Activated naive CD8-positive, alpha-beta T cell treated with anti-CD3 and anti-CD28 coated beads, Interleukin-2, amount 50 U/mL, for 24 hours (primary cell): ENCODE data around the gene OBI1.

Experiments
- ATAC-seq: fragments of 150-1000 bp; cut with Tn5 transposase; one replicate; pipeline ENCODE4 v1.10.0; 2021
- DNase-seq: peaks from one replicate; pipeline ENCODE4 v3.0.0; 2021
- H3K27ac Mint-ChIP-seq: one replicate; pipeline ENCODE4 v1.8.0; 2021; ENCODE audit warnings: mild to moderate bottlenecking, mixed read lengths
- H3K27me3 Mint-ChIP-seq: one replicate; pipeline ENCODE4 v1.8.0; 2021; ENCODE audit warnings: mixed read lengths
- H3K36me3 Mint-ChIP-seq: one replicate; pipeline ENCODE4 v1.8.0; 2021; ENCODE audit warnings: low read depth, mixed read lengths
- H3K4me1 Mint-ChIP-seq: one replicate; pipeline ENCODE4 v1.8.0; 2021; ENCODE audit warnings: mixed read lengths
- H3K4me3 Mint-ChIP-seq: one replicate; pipeline ENCODE4 v1.8.0; 2021; ENCODE audit warnings: mild to moderate bottlenecking, moderate library complexity, mixed read lengths
- H3K9me3 Mint-ChIP-seq: one replicate; pipeline ENCODE4 v1.8.0; 2021; ENCODE audit warnings: mixed read lengths

The OBI1 gene

DNA sequence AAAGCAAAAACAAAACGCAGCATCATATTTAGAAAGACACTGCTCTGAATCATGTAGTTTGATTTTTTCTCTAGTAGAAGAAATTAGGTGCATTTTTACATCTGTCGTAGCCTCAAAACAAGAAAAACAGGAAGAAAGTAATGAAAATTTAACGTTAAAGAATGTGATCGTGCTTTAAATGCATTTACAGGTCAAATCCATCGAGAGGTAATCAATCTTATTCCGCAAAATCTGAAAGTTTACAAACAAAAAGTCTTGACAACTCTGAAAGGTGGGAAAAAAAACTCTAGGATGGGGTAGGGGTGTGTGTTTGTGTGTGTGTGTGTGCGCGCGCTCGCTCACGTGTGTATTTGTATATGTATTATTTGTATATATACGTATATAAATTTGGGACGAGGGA is 65.8 kb downstream of the OBI1 start:
- H3K9me3 Mint-ChIP-seq, result peaks cover 36% of the 10 kb centered on the region
- ATAC-seq (no peak), DNase-seq (no peak)
- no peak overlapping the region for H3K4me3 Mint-ChIP-seq
- no peak overlapping the region for H3K27ac Mint-ChIP-seq
- H3K27me3 Mint-ChIP-seq, result peaks cover 88% of the 10 kb centered on the region
- H3K36me3 Mint-ChIP-seq, result peaks cover 6% of the 10 kb centered on the region
- peaks cover 4% of the 10 kb centered on the region for H3K4me1 Mint-ChIP-seq

- peaks cover 88% of the 10 kb centered on the region for H3K27me3 Mint-ChIP-seq
- DNase-seq (no peak), ATAC-seq (no peak)
- H3K4me3 Mint-ChIP-seq, result no peak overlapping the region
- peaks cover 4% of the 10 kb centered on the region for H3K4me1 Mint-ChIP-seq
- H3K27ac Mint-ChIP-seq, result no peak overlapping the region
- peaks cover 7% of the 10 kb centered on the region for H3K36me3 Mint-ChIP-seq
- peaks cover 42% of the 10 kb centered on the region for H3K9me3 Mint-ChIP-seq
Measured at GRCh38 chr13:78592584-78592983, 66.4 kb downstream of the OBI1 start.

- Mint-ChIP-seq H3K9me3 (peaks cover 41% of the 10 kb centered on the region), H3K27ac (no peak overlapping the region)
- DNase-seq, result no peak
Measured at GRCh38 chr13:78589206-78589605, 69.7 kb downstream of the OBI1 start.

DNA sequence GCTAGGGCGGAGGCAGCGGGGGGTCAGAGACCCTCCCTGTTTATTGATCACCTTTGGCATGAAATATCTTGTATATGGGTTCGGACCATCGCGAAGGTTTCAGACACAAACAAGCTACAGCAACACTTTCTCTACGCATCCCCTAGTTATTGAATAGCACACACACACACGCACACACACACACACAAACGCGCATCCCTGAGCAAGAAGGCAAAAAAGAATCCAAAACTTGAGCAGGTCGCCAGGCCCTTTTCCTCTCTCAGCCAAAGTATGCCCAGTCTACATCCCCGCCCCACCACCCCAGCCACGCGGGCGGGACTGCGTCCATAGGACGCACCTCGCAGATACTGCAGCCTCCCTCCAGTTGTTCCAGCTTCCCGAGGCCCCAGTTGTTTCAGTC is 71.6 kb downstream of the OBI1 start:
- peaks cover 71% of the 10 kb centered on the region for H3K27me3 Mint-ChIP-seq
- DNase-seq (no peak), ATAC-seq (no peak)
- H3K27ac Mint-ChIP-seq, result no peak overlapping the region
- no peaks in the 10 kb centered on the region for H3K4me1 Mint-ChIP-seq
- peaks cover 40% of the 10 kb centered on the region for H3K9me3 Mint-ChIP-seq
- no peak overlapping the region for H3K4me3 Mint-ChIP-seq
- peaks cover 7% of the 10 kb centered on the region for H3K36me3 Mint-ChIP-seq

More at GRCh38 chr13:78589206-78589605, 69.7 kb downstream of the OBI1 start:
- peaks cover 7% of the 10 kb centered on the region for H3K36me3 Mint-ChIP-seq
- peaks cover 78% of the 10 kb centered on the region for H3K27me3 Mint-ChIP-seq
- H3K4me3 Mint-ChIP-seq, result no peak overlapping the region
- no peak for ATAC-seq
- peaks cover 2% of the 10 kb centered on the region for H3K4me1 Mint-ChIP-seq

GRCh38 chr13:78586706-78587105 is 72.2 kb downstream of the OBI1 start:
- Mint-ChIP-seq H3K36me3 (peaks cover 5% of the 10 kb centered on the region), H3K4me3 (no peak overlapping the region), H3K27ac (no peak overlapping the region), H3K27me3 (peaks cover 67% of the 10 kb centered on the region), H3K4me1 (no peaks in the 10 kb centered on the region), H3K9me3 (peaks cover 34% of the 10 kb centered on the region)
- DNase-seq (no peak), ATAC-seq (no peak)

DNA sequence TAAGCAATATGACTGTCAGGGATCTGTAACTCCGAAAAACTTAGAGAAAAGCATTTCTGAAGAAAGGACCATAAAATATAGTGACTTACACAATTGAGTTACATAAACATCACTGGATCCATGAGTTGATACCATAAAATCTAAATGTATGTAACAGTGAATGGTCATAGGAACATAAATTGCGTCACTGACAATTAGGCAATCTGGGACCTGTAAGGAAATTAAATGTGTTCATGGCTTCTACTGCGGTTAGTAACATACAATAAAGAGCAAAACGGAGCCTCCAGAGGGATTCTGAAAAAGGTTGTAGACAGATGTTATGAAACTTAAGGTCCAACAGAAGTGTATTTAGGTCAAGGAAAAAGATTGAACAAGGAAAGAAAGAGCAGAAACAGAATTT is 82.7 kb downstream of the OBI1 start:
- no peaks in the 10 kb centered on the region for H3K9me3 Mint-ChIP-seq
- H3K4me1 Mint-ChIP-seq, result no peaks in the 10 kb centered on the region
- H3K27ac Mint-ChIP-seq, result no peak overlapping the region
- H3K4me3 Mint-ChIP-seq, result no peak overlapping the region
- DNase-seq (no peak), ATAC-seq (no peak)
- no peaks in the 10 kb centered on the region for H3K36me3 Mint-ChIP-seq
- H3K27me3 Mint-ChIP-seq, result peaks cover 29% of the 10 kb centered on the region

- Mint-ChIP-seq H3K4me3 (no peak overlapping the region), H3K4me1 (no peaks in the 10 kb centered on the region), H3K27me3 (peaks cover 20% of the 10 kb centered on the region), H3K9me3 (no peaks in the 10 kb centered on the region), H3K36me3 (no peaks in the 10 kb centered on the region), H3K27ac (no peak overlapping the region)
- ATAC-seq (no peak), DNase-seq (no peak)
Measured at GRCh38 chr13:78572459-78572858, 86.5 kb downstream of the OBI1 start.

GRCh38 chr13:78569029-78569428 is 89.9 kb downstream of the OBI1 start:
- Mint-ChIP-seq H3K4me1 (no peaks in the 10 kb centered on the region), H3K27ac (no peak overlapping the region), H3K36me3 (no peaks in the 10 kb centered on the region), H3K9me3 (no peaks in the 10 kb centered on the region), H3K4me3 (no peak overlapping the region), H3K27me3 (peaks cover 14% of the 10 kb centered on the region)
- no peak for DNase-seq
- ATAC-seq, result no peak

GRCh38 chr13:78566631-78567030 is 92.3 kb downstream of the OBI1 start:
- ATAC-seq (no peak), DNase-seq (no peak)
- Mint-ChIP-seq H3K9me3 (no peaks in the 10 kb centered on the region), H3K27me3 (peaks cover 14% of the 10 kb centered on the region), H3K4me1 (no peaks in the 10 kb centered on the region), H3K4me3 (no peak overlapping the region), H3K27ac (no peak overlapping the region), H3K36me3 (no peaks in the 10 kb centered on the region)
